HG03469 (cell line): ENCODE results near the gene TPP2.

Experiments used
- ATAC-seq: cut with Tn5 transposase; IDR thresholded peaks from one replicate; pipeline ENCODE4 v1.9.1; 2021; ENCODE audit warnings: mild to moderate bottlenecking, moderate library complexity, moderate number of reproducible peaks; ENCODE audit not compliant: unreplicated experiment

TPP2 gene

DNA sequence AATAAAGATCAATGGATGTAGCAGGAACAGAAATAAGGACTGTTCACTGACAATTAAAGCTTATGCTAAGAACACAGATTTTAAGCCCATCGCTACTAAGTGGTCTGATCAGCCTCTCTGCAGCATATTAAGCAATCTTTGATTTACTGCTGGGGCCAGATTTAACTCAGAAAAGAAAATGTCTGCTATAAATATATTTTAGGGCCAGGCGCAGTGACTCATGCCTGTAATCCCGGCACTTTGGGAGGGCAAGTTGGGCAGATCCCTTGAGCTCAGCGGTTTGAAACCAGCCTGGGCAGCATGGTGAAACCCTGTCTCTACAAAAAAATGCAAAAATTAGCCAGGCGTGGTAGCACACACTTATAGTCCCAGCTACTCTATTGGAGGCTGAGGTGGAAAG lies 55.1 kb downstream of the TPP2 start:
- ATAC-seq = no peak

DNA sequence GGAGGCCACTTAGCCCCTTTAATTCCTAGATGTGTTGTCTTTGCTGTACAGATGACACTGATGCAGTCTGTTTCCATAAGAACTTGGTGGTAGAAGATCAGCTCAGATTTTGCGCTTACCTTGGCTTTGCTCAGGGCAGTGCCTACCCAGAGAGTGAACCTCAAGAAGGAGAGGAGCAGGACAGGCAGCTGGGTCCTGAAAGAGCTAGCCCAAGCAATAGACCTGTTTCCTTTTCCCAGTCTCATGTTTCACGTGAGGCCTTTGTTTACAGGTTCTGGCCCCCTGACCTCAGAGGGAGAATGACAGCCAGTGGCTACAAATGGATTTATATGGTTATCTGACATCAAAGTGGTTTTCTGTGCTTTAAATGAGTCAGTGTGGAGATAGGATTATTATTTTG lies 58.0 kb downstream of the TPP2 start:
- ATAC-seq = no peak

DNA sequence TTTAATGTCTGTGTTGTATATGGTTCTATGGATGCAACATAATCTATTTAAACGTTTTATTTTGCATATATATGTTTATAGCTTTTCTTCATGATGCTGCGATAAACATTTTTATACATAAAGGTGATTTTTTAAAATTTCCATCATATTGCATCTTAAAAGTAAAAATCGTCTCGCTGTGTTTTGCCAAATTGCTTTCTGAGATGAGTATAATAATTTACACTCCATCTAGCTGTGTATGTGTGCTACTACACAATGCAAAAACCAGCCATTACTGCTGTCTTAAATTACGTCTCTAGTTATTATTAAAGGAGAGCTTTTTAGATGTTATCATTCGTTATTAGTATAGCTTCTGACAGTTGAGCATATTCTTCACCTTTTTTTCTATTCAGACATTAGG lies 60.8 kb downstream of the TPP2 start:
- no peak for ATAC-seq

DNA sequence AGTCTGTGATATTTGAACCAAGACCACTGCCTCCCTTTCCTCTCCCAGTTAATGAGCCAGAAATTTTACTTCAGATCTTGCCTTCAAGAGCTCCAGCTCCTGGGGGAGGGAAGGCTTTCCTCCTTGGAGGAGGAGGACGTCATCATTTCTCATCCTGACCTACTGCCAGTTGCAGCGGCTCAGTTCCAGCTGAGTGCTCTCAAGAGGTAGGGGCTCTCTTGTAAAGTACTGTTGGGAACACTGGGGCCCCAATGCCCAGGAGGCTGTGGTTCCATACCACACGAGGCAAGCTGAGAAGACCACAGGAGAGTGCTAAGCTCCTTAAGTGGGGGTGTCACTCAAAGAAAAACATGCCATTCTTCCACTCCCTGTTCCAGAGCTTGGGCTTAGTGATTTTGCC lies 61.9 kb downstream of the TPP2 start:
- ATAC-seq = no peak

DNA sequence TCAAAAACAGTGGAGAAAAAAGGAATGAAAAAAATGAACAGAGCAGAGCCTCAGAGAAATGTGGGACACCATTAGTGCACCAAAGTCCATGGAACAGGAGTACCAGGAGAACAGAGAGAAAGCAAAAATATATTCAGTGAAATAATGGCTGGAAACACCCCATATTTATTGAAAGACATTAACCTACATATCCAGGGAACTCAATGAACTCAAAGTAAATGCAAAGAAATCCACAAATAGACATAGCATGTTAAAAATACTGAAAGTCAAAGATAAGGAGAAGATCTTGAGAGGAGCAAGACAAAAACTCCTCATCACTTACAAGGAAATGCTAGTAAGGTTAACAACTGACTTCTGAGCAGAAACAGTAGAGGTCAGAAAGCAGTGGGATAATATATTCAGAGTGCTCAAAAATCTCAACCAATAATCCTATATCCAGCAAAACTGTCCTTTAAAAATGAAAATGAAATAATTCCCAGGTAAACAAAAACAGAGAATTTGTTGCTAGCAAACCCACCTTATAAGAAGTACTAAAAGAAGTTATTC lies 62.5 kb downstream of the TPP2 start:
- ATAC-seq = no peak

DNA sequence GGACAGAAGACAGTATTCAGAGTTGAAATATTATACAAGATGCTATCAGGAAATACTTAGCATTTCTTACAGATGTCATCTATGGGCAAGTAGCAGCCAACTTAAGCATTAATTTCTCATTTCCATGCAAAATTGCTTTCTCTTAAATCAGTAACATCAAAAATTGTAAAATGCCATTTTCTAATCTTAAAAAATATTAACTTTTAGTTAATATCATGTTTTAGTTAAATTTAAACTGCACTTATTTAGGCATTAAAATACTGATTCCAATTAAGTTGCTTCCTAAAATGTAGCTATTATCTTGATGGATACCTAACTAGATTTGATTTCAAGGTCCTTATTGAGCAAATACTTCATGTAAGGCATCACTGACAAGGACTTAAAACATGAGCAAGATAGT lies 70.2 kb downstream of the TPP2 start:
- ATAC-seq = no peak

DNA sequence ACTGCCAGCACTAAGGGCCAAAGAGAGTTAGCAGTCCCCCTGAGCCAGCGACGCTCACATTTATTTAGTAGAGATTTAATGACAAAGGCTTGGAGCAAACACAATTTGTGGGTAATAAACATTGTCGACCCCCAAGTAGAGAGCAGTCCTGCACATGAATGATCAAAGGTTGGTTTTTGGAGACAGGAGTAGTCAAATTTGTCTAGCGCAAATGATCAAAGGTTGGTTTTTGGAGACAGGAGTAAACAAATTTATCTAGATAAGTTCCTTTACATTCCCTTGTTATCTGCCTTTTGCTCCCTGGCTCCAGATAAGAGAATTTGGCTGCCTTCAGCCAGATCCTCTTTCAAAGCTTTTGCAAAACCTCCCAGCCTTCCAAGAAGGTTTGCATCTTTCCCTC lies 71.1 kb downstream of the TPP2 start:
- no peak for ATAC-seq

DNA sequence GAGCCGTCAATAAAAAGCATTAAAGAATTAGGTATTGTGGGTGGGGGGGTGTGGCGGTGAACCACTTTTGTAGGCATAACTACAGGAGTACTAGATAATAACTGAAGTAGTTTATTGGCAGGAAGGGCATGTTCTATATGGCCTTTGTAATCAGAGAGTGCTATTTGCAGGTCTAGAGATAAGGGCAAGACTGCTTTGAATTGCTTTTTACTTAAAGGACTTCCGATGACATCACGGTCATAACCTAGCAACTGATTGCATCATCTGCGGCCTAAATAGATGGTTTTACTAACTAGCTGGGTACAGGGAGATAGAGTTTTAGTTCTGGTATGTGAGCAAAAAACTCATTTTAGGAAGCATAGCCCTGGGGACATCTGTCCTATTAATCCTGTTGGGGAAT lies 73.3 kb downstream of the TPP2 start:
- ATAC-seq = no peak

DNA sequence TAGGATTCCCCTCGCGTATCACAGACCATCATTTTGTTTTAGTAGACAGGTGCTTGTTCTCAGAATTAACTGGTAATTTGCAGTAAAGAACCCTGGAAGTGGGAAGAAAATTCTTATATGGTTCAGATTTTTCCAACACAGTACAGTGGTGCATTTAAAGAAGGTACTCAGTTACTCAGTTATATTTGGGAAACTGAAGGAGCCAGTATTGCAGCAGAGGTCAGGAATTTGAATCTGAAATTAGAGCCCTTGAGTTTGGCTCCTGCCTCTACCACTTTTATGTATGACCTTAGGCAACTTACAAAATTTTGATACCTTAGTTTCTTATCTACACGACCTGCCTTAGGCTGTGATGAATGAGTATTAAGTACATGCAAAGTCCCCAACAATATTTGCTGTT lies 78.3 kb downstream of the TPP2 start:
- no peak for ATAC-seq

DNA sequence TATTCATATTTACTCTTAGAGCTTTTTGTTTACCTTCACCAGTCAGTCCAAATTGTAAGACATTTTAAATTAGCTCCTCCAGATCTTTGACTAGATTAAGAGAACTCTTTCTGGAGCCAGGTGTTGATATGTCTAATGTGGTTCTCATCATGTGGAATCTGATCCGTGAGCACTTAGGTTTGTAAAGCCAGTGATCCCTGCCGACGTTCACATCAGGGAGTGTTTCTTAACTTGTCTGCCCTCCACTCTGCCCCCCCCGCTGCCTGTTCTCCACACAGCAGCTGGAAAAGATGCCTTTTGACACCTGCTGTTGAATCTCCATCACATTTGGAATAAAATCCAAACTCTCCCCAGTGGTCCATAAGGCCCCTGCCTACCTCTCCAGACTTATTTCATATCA lies 80.3 kb downstream of the TPP2 start:
- ATAC-seq = no peak

DNA sequence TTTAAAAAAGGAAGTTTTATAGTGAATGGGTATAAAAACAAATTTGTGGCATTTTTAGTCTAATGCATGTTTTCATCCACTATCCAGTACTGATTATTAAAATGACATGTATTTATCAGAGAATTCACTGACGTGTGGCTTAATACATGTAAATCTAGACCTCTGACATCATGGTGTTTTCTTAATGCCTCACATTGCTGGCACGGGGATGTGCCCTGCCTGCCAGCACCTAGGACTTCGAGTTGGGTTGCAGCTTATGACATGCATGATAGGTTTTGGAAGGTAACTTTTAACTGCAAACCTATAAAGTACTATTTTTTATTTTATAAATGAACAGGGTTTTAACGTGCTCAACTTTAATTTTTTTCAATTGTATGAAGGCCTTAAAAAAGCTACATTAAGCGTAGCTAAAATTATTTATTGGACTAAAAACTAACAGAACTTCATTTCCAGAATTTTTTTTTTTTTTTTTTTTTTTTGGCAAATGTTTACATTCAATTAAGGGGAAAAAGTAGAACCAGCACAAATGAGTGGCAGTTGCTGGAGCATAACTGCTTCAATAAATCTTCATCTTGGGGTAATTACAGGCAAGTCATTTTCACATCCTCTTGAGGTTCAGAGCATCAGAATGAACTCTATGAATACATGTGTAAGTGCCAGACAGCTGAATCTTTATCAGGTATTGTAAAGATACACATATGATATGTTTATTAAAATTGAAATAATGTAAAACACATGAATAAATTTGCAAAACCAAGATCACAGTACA lies 81.7 kb downstream of the TPP2 start:
- ATAC-seq = no peak

DNA sequence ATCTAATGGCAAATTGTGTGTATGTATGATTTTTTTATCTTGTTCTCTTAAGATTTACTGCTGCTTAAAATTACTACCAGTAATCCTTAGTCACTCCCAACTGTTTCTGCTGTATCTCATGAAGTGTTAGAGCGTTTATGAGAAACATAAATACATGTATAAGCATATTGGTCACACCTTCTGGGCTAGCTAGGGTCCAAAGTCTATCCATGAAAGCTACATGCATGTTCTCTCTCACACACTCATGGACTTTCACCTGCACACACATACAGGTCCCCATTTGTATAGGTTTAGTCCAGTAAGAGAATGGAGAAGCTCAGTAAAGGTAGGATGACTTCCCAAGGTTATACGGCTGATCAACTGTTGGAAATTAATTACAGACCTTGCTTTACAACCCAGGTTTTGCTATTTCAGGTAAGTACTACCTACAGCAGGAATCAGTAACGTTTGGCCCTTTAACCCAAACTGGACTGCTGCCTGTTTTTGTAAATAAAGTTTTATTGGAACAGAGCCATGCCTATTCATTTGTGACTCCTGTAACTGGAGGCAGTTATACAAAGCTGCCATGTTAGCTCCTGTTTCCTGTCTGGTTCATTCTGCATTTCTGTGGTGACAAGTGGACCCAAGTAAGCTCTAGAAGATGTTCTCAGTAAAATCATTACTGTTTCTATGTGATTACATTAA lies 82.8 kb downstream of the TPP2 start:
- no peak for ATAC-seq

DNA sequence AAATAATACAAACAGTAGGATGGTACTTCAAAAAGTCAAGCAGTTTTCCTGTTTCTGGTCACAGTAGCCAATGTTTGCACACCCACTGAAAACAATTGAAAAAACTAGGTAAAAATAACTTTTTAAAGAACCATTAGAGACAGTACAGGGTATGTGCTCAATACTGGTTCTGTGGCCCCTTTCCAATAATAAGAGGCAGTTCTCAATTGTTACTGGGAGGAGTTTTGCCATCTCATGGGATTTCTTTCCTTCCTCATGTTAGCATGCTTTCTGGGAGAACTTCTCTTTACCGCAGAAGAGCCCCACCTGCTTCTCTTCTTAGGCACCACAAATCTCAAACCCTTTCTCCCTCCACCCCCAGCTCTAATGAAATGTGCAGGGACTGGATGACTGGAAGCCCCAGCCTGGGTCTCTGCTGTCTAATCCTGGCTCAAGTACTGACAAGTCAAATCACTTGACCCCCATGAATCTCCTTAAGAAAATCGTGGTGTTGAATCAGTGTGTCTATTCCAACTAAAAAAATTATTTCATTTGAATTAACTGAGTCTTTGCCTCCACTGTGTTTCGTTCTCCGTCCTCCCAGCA lies 83.4 kb downstream of the TPP2 start:
- no peak for ATAC-seq

DNA sequence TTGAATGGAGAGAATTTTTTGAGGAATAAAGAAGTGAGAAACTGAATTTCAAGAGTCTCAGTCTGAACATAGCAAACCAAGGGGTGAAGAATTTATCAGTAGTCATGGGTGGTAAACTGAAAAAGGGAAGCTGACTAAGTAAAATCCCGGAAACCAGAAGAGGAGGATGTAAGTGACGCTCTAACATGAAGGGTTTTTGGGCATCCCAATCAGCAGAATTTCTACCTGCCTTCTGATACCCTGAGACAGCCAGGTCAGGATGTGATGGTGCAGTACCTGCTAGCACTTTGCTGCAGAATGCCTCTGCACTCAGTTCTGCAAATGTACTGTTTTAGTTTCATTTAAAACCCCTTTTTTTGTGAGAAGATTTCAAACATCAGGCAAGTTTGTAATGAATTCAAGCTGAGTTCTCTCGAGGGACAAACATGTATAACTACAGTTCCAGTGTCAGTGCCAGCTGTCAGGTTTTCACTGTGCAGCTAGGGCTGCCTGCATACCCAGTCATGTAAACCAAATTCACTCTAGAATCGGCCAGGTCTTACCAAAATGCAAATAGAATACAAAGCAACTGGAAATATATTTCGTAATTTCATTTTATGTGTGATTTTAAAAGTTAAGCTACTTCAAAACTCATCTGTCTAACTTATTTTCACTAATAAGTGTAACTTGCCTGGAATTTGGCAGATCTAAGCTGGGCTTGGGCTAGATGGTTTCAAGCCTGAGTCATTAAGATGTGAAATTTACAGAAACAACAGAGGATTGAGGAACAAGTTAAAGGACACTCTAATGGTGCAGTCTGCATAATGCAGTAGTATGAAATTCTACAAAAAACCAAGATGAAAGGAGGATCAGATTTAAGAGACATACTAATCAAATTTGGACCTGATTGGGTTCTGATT lies 84.3 kb downstream of the TPP2 start:
- no peak for ATAC-seq

DNA sequence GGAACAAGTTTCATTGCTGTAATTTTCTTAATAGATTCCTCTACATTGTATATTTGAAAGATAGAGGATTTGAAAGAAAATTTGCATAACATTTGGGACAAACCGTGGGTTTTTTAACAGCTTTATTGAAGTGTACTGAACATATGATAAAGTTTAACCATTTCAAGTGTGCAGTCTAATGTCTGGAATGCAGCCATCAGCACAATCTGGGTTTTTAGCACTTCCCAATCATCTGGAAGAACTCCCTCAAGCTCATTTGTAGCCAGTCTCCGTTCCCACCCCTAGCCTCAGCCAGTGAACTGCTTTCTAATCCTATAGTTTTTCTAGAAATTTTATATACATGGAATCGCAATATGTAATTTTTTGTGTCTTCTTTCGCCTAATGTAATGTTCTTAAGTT lies 85.4 kb downstream of the TPP2 start:
- no peak for ATAC-seq

DNA sequence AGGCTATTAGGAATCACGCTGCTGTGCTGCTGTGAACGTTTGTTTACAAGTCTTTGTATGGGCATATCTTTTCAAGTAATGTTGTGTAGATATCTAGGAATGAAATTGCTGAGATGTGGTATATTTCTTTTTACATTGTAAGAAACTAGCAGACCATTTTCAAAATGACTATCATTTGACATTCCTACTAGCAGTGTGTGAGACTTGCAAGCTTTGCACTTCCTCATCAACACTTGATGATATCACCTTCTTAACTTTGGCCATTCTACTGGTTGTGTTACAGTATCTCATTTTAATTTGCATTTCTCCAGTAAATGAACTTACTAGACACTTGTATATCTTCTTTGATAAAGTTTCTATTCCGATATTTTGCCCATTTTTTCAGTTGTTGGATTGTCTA lies 85.9 kb downstream of the TPP2 start:
- ATAC-seq = no peak

DNA sequence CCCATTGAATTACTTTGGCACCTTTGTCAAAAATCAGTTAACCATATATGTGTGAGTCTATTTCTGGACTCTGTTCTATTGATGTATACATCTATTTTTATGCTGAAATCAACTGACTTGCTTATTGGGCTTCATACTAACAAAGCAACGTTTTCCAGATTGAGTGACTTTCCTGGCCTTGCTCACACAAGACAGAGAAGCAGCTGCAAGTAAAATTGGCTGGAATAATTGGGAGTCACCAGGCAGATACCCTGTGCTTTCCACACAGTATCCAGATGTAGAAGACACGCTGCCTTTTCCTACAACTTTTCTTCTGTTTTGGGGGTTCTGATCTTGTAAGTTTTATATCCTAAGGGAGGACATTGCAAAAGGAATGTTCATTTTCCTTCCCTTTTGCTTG lies 86.9 kb downstream of the TPP2 start:
- ATAC-seq = no peak

DNA sequence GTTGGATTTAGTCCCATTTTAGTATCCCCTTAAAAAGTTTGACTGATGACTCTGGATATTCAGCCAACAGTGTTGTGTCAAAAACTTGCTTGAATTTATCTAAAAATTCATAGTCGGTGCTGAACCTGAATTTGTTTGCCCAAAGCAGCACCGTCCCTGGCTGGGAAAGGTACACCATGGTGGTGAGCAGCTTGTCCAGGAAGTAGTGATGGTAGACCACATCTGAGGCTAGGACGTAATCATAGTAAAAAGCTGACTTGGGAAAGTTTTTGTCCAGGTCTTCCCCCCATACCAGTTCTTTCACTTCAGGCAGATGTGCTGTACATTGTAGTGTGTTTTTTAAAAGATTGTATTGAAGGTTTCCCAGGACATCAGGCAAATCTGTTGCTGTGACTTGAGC lies 89.2 kb downstream of the TPP2 start:
- no peak for ATAC-seq

DNA sequence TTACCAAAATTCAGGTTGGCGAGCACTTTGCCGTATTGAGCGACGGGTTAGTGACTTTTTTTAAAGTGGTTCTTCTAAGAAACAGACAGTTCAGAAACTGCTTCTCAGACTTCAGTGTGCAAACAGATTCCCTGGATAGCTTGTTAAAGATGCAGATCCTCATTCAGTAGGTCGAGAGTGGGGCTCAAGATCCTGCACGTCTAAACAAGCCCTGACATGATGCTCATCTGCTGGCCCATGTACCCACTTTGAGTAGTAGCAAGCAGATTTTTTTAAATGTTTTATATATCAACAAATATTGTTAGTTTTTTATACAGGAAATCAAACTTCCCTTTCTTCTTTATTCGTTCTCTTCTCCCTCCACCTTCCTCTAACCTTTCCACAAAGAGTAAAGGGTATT lies 90.7 kb downstream of the TPP2 start:
- no peak for ATAC-seq

DNA sequence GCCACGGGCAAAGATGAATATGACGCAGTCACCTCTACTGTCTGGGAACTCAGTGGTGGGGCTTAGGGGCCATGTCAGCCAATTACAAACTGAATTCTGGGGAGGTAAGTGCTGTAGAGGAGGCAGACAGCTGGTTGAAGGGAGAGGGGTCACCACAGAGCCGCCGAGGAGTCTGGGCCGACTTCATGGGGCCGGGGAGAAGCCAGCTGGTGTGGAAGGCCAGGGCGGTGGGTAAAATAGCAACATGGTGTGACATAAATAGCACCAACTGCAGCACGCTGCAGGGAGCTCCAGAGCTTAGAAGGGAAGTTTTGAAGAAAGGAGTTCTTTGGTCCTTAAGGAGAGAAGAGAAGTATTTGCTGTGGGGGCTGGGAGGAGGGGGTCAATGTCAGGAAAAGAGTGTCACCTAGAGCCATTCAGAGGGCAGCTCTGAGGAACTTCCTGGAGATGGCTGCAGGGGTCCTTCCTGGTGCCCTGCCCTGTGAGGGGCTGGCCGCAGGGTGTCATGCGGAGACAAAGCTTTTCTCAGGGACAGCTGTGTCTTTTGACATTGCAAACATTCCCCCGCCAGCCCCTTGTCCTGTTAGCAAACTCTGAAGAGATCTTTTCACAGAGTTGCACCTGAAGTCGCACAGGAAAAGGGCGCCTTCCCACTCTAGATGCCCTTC lies 91.7 kb downstream of the TPP2 start:
- no peak for ATAC-seq

DNA sequence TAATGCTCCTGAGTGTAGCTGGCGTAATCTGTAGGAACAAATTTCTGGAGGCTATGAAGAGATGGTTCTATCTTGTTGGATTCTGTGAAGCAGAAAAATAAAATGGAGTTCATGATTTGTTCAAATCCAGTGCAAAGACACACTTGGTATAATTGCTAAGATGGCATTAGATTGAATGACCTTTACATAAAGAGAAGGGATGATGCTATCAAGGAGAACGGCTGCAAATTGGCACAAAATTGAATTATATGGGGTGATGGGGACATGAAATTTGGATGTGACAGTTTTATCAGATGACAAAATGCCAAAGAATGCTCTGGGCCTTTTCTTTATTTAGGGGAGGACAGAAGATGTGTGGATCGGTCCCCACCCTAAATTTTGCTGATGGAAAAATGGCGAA lies 94.1 kb downstream of the TPP2 start:
- ATAC-seq = no peak
